Upper lobe of left lung (tissue), 6 donors: Measurements from ENCODE around the gene PF4V1. TPM values are rescaled to one million over a fixed set of nuclear protein-coding genes. Genes with fewer than 3 reads are reported as not detected.

ENCODE experiments used
- ATAC-seq, 2 donors: fragments of 200-7000 bp; cut with Tn5 transposase; one replicate each; pipeline ENCODE4 v1.9.1; 2022; ENCODE audit warnings: mild to moderate bottlenecking in 2 of 2, moderate library complexity in 2 of 2; ENCODE audit not compliant: low FRiP score in 2 of 2
- DNase-seq, 2 donors: peaks; one replicate each; pipeline ENCODE4 v3.0.0-alpha.2; 2019 to 2020
- H3K27ac ChIP-seq, 4 donors: fragments of 200-600 bp; sonication (generic); one replicate each; pipeline ENCODE4 v1.5.1; 2016 to 2019
- H3K27me3 ChIP-seq, 4 donors: fragments of 200-600 bp; sonication (generic); one replicate each; pipeline ENCODE4 v1.5.1; 2017 to 2019
- H3K36me3 ChIP-seq, 4 donors: fragments of 200-600 bp; sonication (generic); one replicate each; pipeline ENCODE4 v1.5.1; 2016 to 2019
- H3K4me1 ChIP-seq, 4 donors: fragments of 200-600 bp; sonication (generic); one replicate each; pipeline ENCODE4 v1.5.1; 2018 to 2019
- H3K4me3 ChIP-seq, 4 donors: fragments of 200-600 bp; sonication (generic); one replicate each; pipeline ENCODE4 v1.5.1; 2017 to 2019; ENCODE audit warnings: mild to moderate bottlenecking in 2 of 4, moderate library complexity in 1 of 4
- H3K9me3 ChIP-seq, 4 donors: fragments of 200-600 bp; sonication (generic); one replicate each; pipeline ENCODE4 v1.5.1; 2018 to 2019
- CTCF ChIP-seq, 6 experiments: fragments of 450-650 bp in 4 of 6; fragments of 200-600 bp in 2 of 6; sonication (generic) in 2 of 6; IDR thresholded peaks; one replicate each; pipeline ENCODE4 v1.5.1; 2016 to 2019; ENCODE audit warnings: antibody characterized with exemption in 6 of 6
- EP300 ChIP-seq, 4 donors: sonication (generic); formaldehyde crosslinking; IDR thresholded peaks; one replicate each; pipeline ENCODE4 v1.5.1; 2017; ENCODE audit warnings: antibody characterized with exemption in 4 of 4, control low read depth in 2 of 4
- POLR2A ChIP-seq, 4 donors: fragments of 450-650 bp; IDR thresholded peaks; one replicate each; pipeline ENCODE4 v1.5.1; 2016 to 2017; ENCODE audit warnings: antibody characterized with exemption in 4 of 4, mild to moderate bottlenecking in 2 of 4
- POLR2AphosphoS5 ChIP-seq, 2 donors: sonication (generic); formaldehyde crosslinking; IDR thresholded peaks; one replicate each; pipeline ENCODE4 v1.5.1; 2017; ENCODE audit warnings: antibody characterized with exemption in 2 of 2
- WGBS, 2 donors: methylation state at CpG; one replicate each; pipeline ENCODE4 v1.1.5; 2017 to 2018; 5-methylcytosine and 5-hydroxymethylcytosine counted together
- total RNA-seq, 6 donors: library from RNA; depleted of rRNA in 4 of 6; stranded (reverse); fragments of >200 nt in 4 of 6; gene quantifications; one replicate each; pipeline versions ENCODE4 v1.1.0 to v1.2.1, GENCODE V29; 2016 to 2021
- donor health status: DM: no; HTN: no; CAD: no; lungs with moderate emphysema.
- donor health status: DM: no; HTN: yes; CAD: no; lungs with severe emphysema.

PF4V1 gene
- total RNA-seq, 6 donors from 2014 or later, result not detected

- no peaks in the 10 kb centered on the region for H3K36me3 ChIP-seq
- WGBS, 2 donors, result 90 to 94% methylated on average over 5 of the region's 5 CpGs
- ATAC-seq, result no peak
Measured at GRCh38 chr4:73839071-73839470, 14.0 kb upstream of the PF4V1 start.

GRCh38 chr4:73839715-73840114 lies 13.4 kb upstream of the PF4V1 start:
- no peak overlapping the region for H3K4me3 ChIP-seq
- TF ChIP-seq EP300 (IDR thresholded peaks at IDR 0.05), result no peak
- TF ChIP-seq POLR2A (IDR thresholded peaks at IDR 0.05), result no peak
- no peak for TF ChIP-seq POLR2AphosphoS5 (IDR thresholded peaks at IDR 0.05)
- no peak for TF ChIP-seq CTCF (IDR thresholded peaks at IDR 0.05)
- 77 to 80% methylated on average over 3 of the region's 3 CpGs for WGBS, 2 donors
- DNase-seq (no peak), ATAC-seq (no peak)
- H3K27ac ChIP-seq, result no peak overlapping the region
- no peaks in the 10 kb centered on the region for H3K36me3 ChIP-seq
- H3K4me1 ChIP-seq, result peaks cover 0 to 10% (median 9%) of the 10 kb centered on the region in 4 donors
- H3K9me3 ChIP-seq, result no peaks in the 10 kb centered on the region
- peaks cover 0 to 1% (median 0%) of the 10 kb centered on the region in 4 donors for H3K27me3 ChIP-seq

More at GRCh38 chr4:73839071-73839470, 14.0 kb upstream of the PF4V1 start:
- Histone ChIP-seq H3K4me1 (peaks cover 0 to 10% (median 9%) of the 10 kb centered on the region in 4 donors), H3K9me3 (no peaks in the 10 kb centered on the region), H3K27me3 (peaks cover 0 to 1% (median 0%) of the 10 kb centered on the region in 4 donors), H3K4me3 (no peak overlapping the region), H3K27ac (no peak overlapping the region)
- DNase-seq, result no peak
- TF ChIP-seq POLR2AphosphoS5 (IDR thresholded peaks at IDR 0.05) (no peak), EP300 (IDR thresholded peaks at IDR 0.05) (no peak), CTCF (IDR thresholded peaks at IDR 0.05) (no peak), POLR2A (IDR thresholded peaks at IDR 0.05) (no peak)

- peaks cover 0 to 8% (median 7%) of the 10 kb centered on the region in 4 donors for H3K4me1 ChIP-seq
- no peaks in the 10 kb centered on the region for H3K9me3 ChIP-seq
- TF ChIP-seq EP300 (IDR thresholded peaks at IDR 0.05) (no peak), CTCF (IDR thresholded peaks at IDR 0.05) (no peak), POLR2A (IDR thresholded peaks at IDR 0.05) (no peak), POLR2AphosphoS5 (IDR thresholded peaks at IDR 0.05) (no peak)
- no peak overlapping the region for H3K27ac ChIP-seq
- peaks cover 0 to 1% (median 0%) of the 10 kb centered on the region in 4 donors for H3K27me3 ChIP-seq
- 58 to 64% methylated on average over 4 of the region's 4 CpGs for WGBS, 2 donors
- H3K4me3 ChIP-seq, result no peak overlapping the region
- no peaks in the 10 kb centered on the region for H3K36me3 ChIP-seq
- ATAC-seq (no peak), DNase-seq (no peak)
Measured at GRCh38 chr4:73841243-73841925, 11.7 kb upstream of the PF4V1 start.

GRCh38 chr4:73842696-73843095 lies 10.4 kb upstream of the PF4V1 start:
- Histone ChIP-seq H3K36me3 (no peaks in the 10 kb centered on the region), H3K27me3 (no peaks in the 10 kb centered on the region), H3K9me3 (no peaks in the 10 kb centered on the region), H3K27ac (no peak overlapping the region), H3K4me1 (no peaks in the 10 kb centered on the region), H3K4me3 (no peak overlapping the region)
- TF ChIP-seq POLR2AphosphoS5 (IDR thresholded peaks at IDR 0.05), result no peak
- TF ChIP-seq POLR2A (IDR thresholded peaks at IDR 0.05), result no peak
- no peak for TF ChIP-seq CTCF (IDR thresholded peaks at IDR 0.05)
- TF ChIP-seq EP300 (IDR thresholded peaks at IDR 0.05), result no peak
- DNase-seq (no peak), ATAC-seq (no peak)

- H3K4me1 ChIP-seq, result no peaks in the 10 kb centered on the region
- no peaks in the 10 kb centered on the region for H3K9me3 ChIP-seq
- no peak overlapping the region for H3K27ac ChIP-seq
- H3K4me3 ChIP-seq, result no peak overlapping the region
- H3K27me3 ChIP-seq, result no peaks in the 10 kb centered on the region
- DNase-seq, result no peak
- ATAC-seq, result no peak
- TF ChIP-seq POLR2AphosphoS5 (IDR thresholded peaks at IDR 0.05) (no peak), EP300 (IDR thresholded peaks at IDR 0.05) (no peak), POLR2A (IDR thresholded peaks at IDR 0.05) (no peak), CTCF (IDR thresholded peaks at IDR 0.05) (no peak)
- no peaks in the 10 kb centered on the region for H3K36me3 ChIP-seq
Measured at GRCh38 chr4:73843369-73843768, 9.7 kb upstream of the PF4V1 start.
